Tibial nerve (tissue), 4 donors: ENCODE results near the gene NCMAP. TPM values are rescaled to one million over a fixed set of nuclear protein-coding genes. Genes with fewer than 3 reads are reported as not detected.

Source experiments
- DNase-seq, 2 donors: peaks; one replicate each; pipeline ENCODE4 v3.0.0-alpha.2; 2019; ENCODE audit warnings: low spot score in 2 of 2
- H3K27ac ChIP-seq, 4 donors: fragments of 200-600 bp; sonication (generic) in 3 of 4; one replicate each; pipeline ENCODE4 v1.5.1; 2017 to 2019; ENCODE audit warnings: mild to moderate bottlenecking in 1 of 4
- H3K27me3 ChIP-seq, 2 donors: fragments of 200-600 bp; sonication (generic) in 1 of 2; one replicate each; pipeline versions ENCODE4 v1.5.1 to v1.6.0; 2017 to 2019
- H3K36me3 ChIP-seq, 3 donors: fragments of 200-600 bp; sonication (generic); one replicate each; pipeline ENCODE4 v1.5.1; 2018 to 2019
- H3K4me1 ChIP-seq, 4 donors: fragments of 200-600 bp; sonication (generic) in 3 of 4; one replicate each; pipeline ENCODE4 v1.5.1; 2017 to 2019
- H3K4me3 ChIP-seq, 4 donors: fragments of 200-600 bp; sonication (generic) in 3 of 4; one replicate each; pipeline ENCODE4 v1.5.1; 2017 to 2019; ENCODE audit warnings: mild to moderate bottlenecking in 1 of 4, moderate library complexity in 1 of 4
- H3K9me3 ChIP-seq, 4 donors: fragments of 200-600 bp; sonication (generic) in 3 of 4; one replicate each; pipeline ENCODE4 v1.5.1; 2017 to 2019
- EP300 ChIP-seq, 2 donors: sonication (generic); formaldehyde crosslinking; IDR thresholded peaks; one replicate each; pipeline ENCODE4 v1.6.1; 2017; ENCODE audit warnings: antibody characterized with exemption in 2 of 2, mild to moderate bottlenecking in 1 of 2
- POLR2A ChIP-seq, 2 donors: fragments of 450-650 bp; IDR thresholded peaks; one replicate each; pipeline ENCODE4 v1.6.1; 2017; ENCODE audit warnings: antibody characterized with exemption in 2 of 2, mild to moderate bottlenecking in 2 of 2, moderate library complexity in 2 of 2
- WGBS, 2 donors: methylation state at CpG; one replicate each; pipeline ENCODE4 v1.1.5; 2018; 5-methylcytosine and 5-hydroxymethylcytosine counted together
- total RNA-seq, 4 donors: library from RNA; depleted of rRNA; stranded (reverse); fragments of >200 nt; gene quantifications; one replicate each; pipeline ENCODE4 v1.1.0, GENCODE V29; 2016
- TF ChIP-seq, protein P1 (sequence below), 5 experiments: fragments of 200-600 bp in 3 of 5; fragments of 450-650 bp in 2 of 5; sonication (generic) in 3 of 5; IDR thresholded peaks; one replicate each; pipeline ENCODE4 v1.5.1; 2016 to 2019; ENCODE audit warnings: antibody characterized with exemption in 5 of 5, mild to moderate bottlenecking in 3 of 5, moderate library complexity in 2 of 5

NCMAP gene
- total RNA-seq, 4 donors from 2014 or later = 49.2 to 191 (median 141) TPM

GRCh38 chr1:24620678-24621077 is 64.8 kb downstream of the NCMAP start:
- TF ChIP-seq POLR2A (IDR thresholded peaks at IDR 0.05) (no peak), EP300 (IDR thresholded peaks at IDR 0.05) (no peak)
- TF ChIP-seq, protein P1, sequence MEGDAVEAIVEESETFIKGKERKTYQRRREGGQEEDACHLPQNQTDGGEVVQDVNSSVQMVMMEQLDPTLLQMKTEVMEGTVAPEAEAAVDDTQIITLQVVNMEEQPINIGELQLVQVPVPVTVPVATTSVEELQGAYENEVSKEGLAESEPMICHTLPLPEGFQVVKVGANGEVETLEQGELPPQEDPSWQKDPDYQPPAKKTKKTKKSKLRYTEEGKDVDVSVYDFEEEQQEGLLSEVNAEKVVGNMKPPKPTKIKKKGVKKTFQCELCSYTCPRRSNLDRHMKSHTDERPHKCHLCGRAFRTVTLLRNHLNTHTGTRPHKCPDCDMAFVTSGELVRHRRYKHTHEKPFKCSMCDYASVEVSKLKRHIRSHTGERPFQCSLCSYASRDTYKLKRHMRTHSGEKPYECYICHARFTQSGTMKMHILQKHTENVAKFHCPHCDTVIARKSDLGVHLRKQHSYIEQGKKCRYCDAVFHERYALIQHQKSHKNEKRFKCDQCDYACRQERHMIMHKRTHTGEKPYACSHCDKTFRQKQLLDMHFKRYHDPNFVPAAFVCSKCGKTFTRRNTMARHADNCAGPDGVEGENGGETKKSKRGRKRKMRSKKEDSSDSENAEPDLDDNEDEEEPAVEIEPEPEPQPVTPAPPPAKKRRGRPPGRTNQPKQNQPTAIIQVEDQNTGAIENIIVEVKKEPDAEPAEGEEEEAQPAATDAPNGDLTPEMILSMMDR (IDR thresholded peaks at IDR 0.05) = no peak
- Histone ChIP-seq H3K4me1 (peaks cover 0 to 48% (median 0%) of the 10 kb centered on the region in 4 donors), H3K27ac (peak overlapping the region in 2 of 4 donors; percentile 57 to 78), H3K4me3 (no peak overlapping the region), H3K9me3 (no peaks in the 10 kb centered on the region), H3K27me3 (no peaks in the 10 kb centered on the region), H3K36me3 (no peaks in the 10 kb centered on the region)
- 60 to 68% methylated on average over 5 of the region's 5 CpGs for WGBS, 2 donors
- no peak for DNase-seq

- Histone ChIP-seq H3K4me1 (peaks cover 0 to 48% (median 0%) of the 10 kb centered on the region in 4 donors), H3K36me3 (no peaks in the 10 kb centered on the region), H3K27me3 (no peaks in the 10 kb centered on the region), H3K4me3 (no peak overlapping the region), H3K27ac (peak overlapping the region in 2 of 4 donors; percentile 57 to 78), H3K9me3 (no peaks in the 10 kb centered on the region)
- 57 to 64% methylated on average over 5 of the region's 5 CpGs for WGBS, 2 donors
- TF ChIP-seq, protein P1 (IDR thresholded peaks at IDR 0.05) = no peak
- no peak for DNase-seq
Measured at GRCh38 chr1:24621121-24621520, 65.2 kb downstream of the NCMAP start.

DNA sequence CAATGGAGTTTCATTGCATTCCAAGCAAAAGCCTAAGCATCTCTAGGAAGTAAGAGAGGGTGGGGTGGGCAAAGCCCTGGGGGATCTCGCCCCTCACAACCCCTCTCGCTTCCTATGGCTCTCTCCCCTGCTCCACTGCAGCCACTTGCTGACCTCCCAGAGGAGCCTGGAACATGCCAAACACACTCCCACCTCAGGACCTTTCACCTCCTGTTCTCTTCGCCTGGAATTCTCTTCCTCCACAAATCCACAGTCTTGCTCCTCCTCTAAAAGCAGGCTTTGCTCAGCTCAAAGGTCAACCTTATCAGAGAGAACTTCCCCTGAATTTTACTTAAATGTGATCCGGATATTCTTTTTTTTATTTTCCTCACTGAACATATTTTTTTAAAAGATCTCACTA is 66.3 kb downstream of the NCMAP start:
- WGBS, 2 donors = 18 to 25% methylated on average over 4 of the region's 4 CpGs
- TF ChIP-seq POLR2A (IDR thresholded peaks at IDR 0.05) = no peak
- TF ChIP-seq, protein P1 (IDR thresholded peaks at IDR 0.05) = no peak
- TF ChIP-seq EP300 (IDR thresholded peaks at IDR 0.05) = no peak
- Histone ChIP-seq H3K4me3 (no peak overlapping the region), H3K4me1 (peaks cover 0 to 48% (median 0%) of the 10 kb centered on the region in 4 donors), H3K36me3 (no peaks in the 10 kb centered on the region), H3K27ac (peak overlapping the region in 3 of 4 donors; percentile 7 to 78 (median 49)), H3K27me3 (no peaks in the 10 kb centered on the region), H3K9me3 (no peaks in the 10 kb centered on the region)
- DNase-seq = no peak

GRCh38 chr1:24632832-24633175 is 76.9 kb downstream of the NCMAP start:
- H3K36me3 ChIP-seq = no peaks in the 10 kb centered on the region
- H3K27me3 ChIP-seq = no peaks in the 10 kb centered on the region
- H3K9me3 ChIP-seq = no peaks in the 10 kb centered on the region
- H3K27ac ChIP-seq = no peak overlapping the region
- TF ChIP-seq, protein P1 (IDR thresholded peaks at IDR 0.05) = no peak
- TF ChIP-seq POLR2A (IDR thresholded peaks at IDR 0.05) = no peak
- H3K4me3 ChIP-seq = no peak overlapping the region
- WGBS, 2 donors = 90 to 92% methylated on average over 1 of the region's 1 CpG
- no peak for DNase-seq
- H3K4me1 ChIP-seq = peaks cover 0 to 8% (median 0%) of the 10 kb centered on the region in 4 donors

DNA sequence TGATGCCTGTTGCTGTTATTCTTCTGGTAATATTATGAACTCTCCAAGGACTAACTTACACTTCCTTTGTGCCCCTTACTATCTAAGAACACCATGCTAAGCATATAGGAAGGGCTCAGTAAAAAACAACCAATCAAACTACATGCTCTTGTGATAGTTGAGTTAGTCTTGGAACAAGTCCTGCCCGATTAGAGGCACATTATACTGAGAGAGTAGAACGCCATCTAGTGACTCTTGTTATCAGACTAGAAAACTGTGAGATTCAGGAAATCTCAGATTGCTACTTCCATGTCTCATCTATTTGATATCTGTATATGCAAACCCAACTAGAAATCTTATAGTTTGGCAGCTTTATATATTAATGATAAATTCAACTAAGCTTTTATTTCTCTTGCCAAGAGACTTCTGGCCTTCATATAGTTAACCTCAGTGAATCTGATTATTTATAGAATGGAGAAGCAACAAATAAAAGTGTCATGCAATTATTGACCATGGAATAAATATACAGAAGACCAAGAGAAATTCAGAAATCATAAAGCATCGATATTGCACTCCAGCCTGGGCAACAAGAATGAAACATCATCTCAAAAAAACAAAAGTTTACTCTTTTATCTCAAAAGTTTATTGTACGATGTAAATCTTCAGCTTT is 79.4 kb downstream of the NCMAP start:
- 19% methylated on average over 4 of the region's 4 CpGs for WGBS, 2 donors
- Histone ChIP-seq H3K36me3 (no peaks in the 10 kb centered on the region), H3K4me1 (peaks cover 0 to 8% (median 0%) of the 10 kb centered on the region in 4 donors), H3K27ac (no peak overlapping the region), H3K9me3 (no peaks in the 10 kb centered on the region), H3K4me3 (no peak overlapping the region), H3K27me3 (no peaks in the 10 kb centered on the region)
- TF ChIP-seq POLR2A (IDR thresholded peaks at IDR 0.05) = no peak
- no peak for TF ChIP-seq EP300 (IDR thresholded peaks at IDR 0.05)
- TF ChIP-seq, protein P1 (IDR thresholded peaks at IDR 0.05) = peak in 4 of 5 experiments; percentile 53 to 67 (median 56)
- DNase-seq = no peak
